Liver (tissue), 9 donors: Measurements from ENCODE around the gene IFT122. TPM values are rescaled to one million over a fixed set of nuclear protein-coding genes. Genes with fewer than 3 reads are reported as not detected.

ENCODE experiments used
- DNase-seq: peaks from one replicate; pipeline ENCODE4 v3.0.0-alpha.2; 2017; ENCODE audit warnings: low spot score
- H3K27ac ChIP-seq, 2 donors: one replicate each; pipeline ENCODE4 v1.7.0; 2013; ENCODE audit warnings: inconsistent platforms in 2 of 2, low read length in 2 of 2, control low read depth in 1 of 2, low read depth in 1 of 2, mild to moderate bottlenecking in 1 of 2
- H3K27me3 ChIP-seq, 4 donors: one replicate each; pipeline versions ENCODE4 v1.6.1 to v1.7.0; 2013; ENCODE audit warnings: low read length in 3 of 4, inconsistent platforms in 1 of 4, mild to moderate bottlenecking in 1 of 4, moderate library complexity in 1 of 4; ENCODE audit not compliant: control insufficient read depth in 4 of 4, insufficient read depth in 4 of 4
- H3K36me3 ChIP-seq, 4 donors: one replicate each; pipeline versions ENCODE4 v1.6.1 to v1.7.0; 2013; ENCODE audit warnings: low read length in 3 of 4, mild to moderate bottlenecking in 3 of 4, low read depth in 1 of 4, moderate library complexity in 1 of 4; ENCODE audit not compliant: control insufficient read depth in 4 of 4, insufficient read depth in 3 of 4
- H3K4me1 ChIP-seq, 4 donors: one replicate each; pipeline versions ENCODE4 v1.6.1 to v1.7.0; 2013; ENCODE audit warnings: low read length in 3 of 4, mild to moderate bottlenecking in 3 of 4, moderate library complexity in 1 of 4; ENCODE audit not compliant: control insufficient read depth in 4 of 4, insufficient read depth in 4 of 4
- H3K4me3 ChIP-seq, 3 donors: one replicate each; pipeline versions ENCODE4 v1.6.1 to v1.7.0; 2013; ENCODE audit warnings: low read length in 3 of 3, control low read depth in 1 of 3, low read depth in 1 of 3, mild to moderate bottlenecking in 1 of 3
- H3K9ac ChIP-seq, 2 donors: one replicate each; pipeline ENCODE4 v1.7.0; 2013; ENCODE audit warnings: low read length in 2 of 2, mild to moderate bottlenecking in 2 of 2, moderate library complexity in 2 of 2, control low read depth in 1 of 2, low read depth in 1 of 2
- H3K9me3 ChIP-seq, 4 donors: one replicate each; pipeline versions ENCODE4 v1.6.1 to v1.7.0; 2013; ENCODE audit warnings: low read length in 3 of 4; ENCODE audit not compliant: control insufficient read depth in 4 of 4
- EGR1 ChIP-seq, 2 donors: IDR thresholded peaks; 2 replicates each; pipeline ENCODE4 v1.6.1; 2016 to 2018; ENCODE audit warnings: antibody characterized with exemption in 2 of 2, low read depth in 2 of 2
- FOXA1 ChIP-seq: IDR thresholded peaks from 2 replicates; pipeline ENCODE4 v1.6.1; 2016; ENCODE audit warnings: antibody characterized with exemption
- FOXA2 ChIP-seq: IDR thresholded peaks from 2 replicates; pipeline ENCODE4 v1.6.1; 2016; ENCODE audit warnings: antibody characterized with exemption
- GABPA ChIP-seq, 2 donors: IDR thresholded peaks in 1 of 2; conservative IDR thresholded peaks in 1 of 2; 2 replicates each; pipeline ENCODE4 v1.6.1; 2016; ENCODE audit warnings: antibody characterized with exemption in 2 of 2, mild to moderate bottlenecking in 1 of 2, moderate library complexity in 1 of 2
- HNF4A ChIP-seq, 2 donors: conservative IDR thresholded peaks; 2 replicates each; pipeline ENCODE4 v1.6.1; 2016; ENCODE audit warnings: antibody characterized with exemption in 2 of 2, mild to moderate bottlenecking in 2 of 2
- HNF4G ChIP-seq: IDR thresholded peaks from 2 replicates; pipeline ENCODE4 v1.6.1; 2016; ENCODE audit warnings: antibody characterized with exemption
- JUND ChIP-seq, 2 donors: IDR thresholded peaks; 2 replicates each; pipeline ENCODE4 v1.6.1; 2016; ENCODE audit warnings: antibody characterized with exemption in 2 of 2
- NR2F2 ChIP-seq: IDR thresholded peaks from 2 replicates; pipeline ENCODE4 v1.6.1; 2016; ENCODE audit warnings: antibody characterized with exemption
- RAD21 ChIP-seq, 2 donors: IDR thresholded peaks; 2 replicates each; pipeline ENCODE4 v1.6.1; 2016; ENCODE audit warnings: antibody characterized with exemption in 2 of 2, mild to moderate bottlenecking in 2 of 2
- RXRA ChIP-seq, 2 donors: IDR thresholded peaks; 2 replicates each; pipeline ENCODE4 v1.6.1; 2017 to 2018; ENCODE audit warnings: antibody characterized with exemption in 2 of 2, mild to moderate bottlenecking in 1 of 2
- SP1 ChIP-seq: IDR thresholded peaks from 2 replicates; pipeline ENCODE4 v1.6.1; 2018; ENCODE audit warnings: antibody characterized with exemption, mild to moderate bottlenecking
- TAF1 ChIP-seq: conservative IDR thresholded peaks from 2 replicates; pipeline ENCODE4 v1.6.1; 2016; ENCODE audit warnings: antibody characterized with exemption, mild to moderate bottlenecking
- YY1 ChIP-seq: IDR thresholded peaks from 2 replicates; pipeline ENCODE4 v1.6.1; 2016; ENCODE audit warnings: antibody characterized with exemption, mild to moderate bottlenecking
- WGBS: extraction: QIAGEN DNeasy Blood & Tissue Kit; methylation state at CpG from one replicate; pipeline ENCODE4 v1.1.7; 2013; 5-methylcytosine and 5-hydroxymethylcytosine counted together
- polyA plus RNA-seq, 2 donors: library from polyadenylated mRNA; stranded (reverse) in 1 of 2; unstranded in 1 of 2; fragments of 200-250 nt in 1 of 2; fragments of >200 nt in 1 of 2; fragmentation: Nextera tagmentation in 1 of 2; extraction: Ambion mirVana in 1 of 2; gene quantifications; one replicate each; pipeline versions ENCODE4 v1.2.1 to v1.2.3, GENCODE V29; 2013 to 2015
- total RNA-seq, 2 donors: library from RNA; depleted of rRNA; stranded (reverse); fragments of >200 nt; gene quantifications; one replicate each; pipeline ENCODE4 v1.2.3, GENCODE V29; 2014
- TF ChIP-seq, protein P1 (sequence below): IDR thresholded peaks from 2 replicates; pipeline ENCODE4 v1.6.1; 2016; ENCODE audit warnings: antibody characterized with exemption
- TF ChIP-seq, protein P2 (sequence below): IDR thresholded peaks from 2 replicates; pipeline ENCODE4 v1.6.1; 2016; ENCODE audit warnings: antibody characterized with exemption
- TF ChIP-seq, protein P3 (sequence below): IDR thresholded peaks from 2 replicates; pipeline ENCODE4 v1.6.1; 2016; ENCODE audit warnings: antibody characterized with exemption
- TF ChIP-seq, protein P4 (sequence below): fragments of 150-350 bp; IDR thresholded peaks from 2 replicates; pipeline ENCODE4 v1.5.1; 2017; ENCODE audit warnings: improper control_type of control experiment, low read depth, low read length; ENCODE audit not compliant: missing input control
- TF ChIP-seq, protein P5 (sequence below): IDR thresholded peaks from 2 replicates; pipeline ENCODE4 v1.6.1; 2016; ENCODE audit warnings: antibody characterized with exemption, mild to moderate bottlenecking
- donor health status: healthy.
- donor health status: healthy.
- donor health status: healthy.
- donor health status: healthy.
- donor health status: healthy.

IFT122 gene
- total and polyA plus RNA-seq, 4 donors: 3.3 to 25.8 (median 10.6) TPM

DNA sequence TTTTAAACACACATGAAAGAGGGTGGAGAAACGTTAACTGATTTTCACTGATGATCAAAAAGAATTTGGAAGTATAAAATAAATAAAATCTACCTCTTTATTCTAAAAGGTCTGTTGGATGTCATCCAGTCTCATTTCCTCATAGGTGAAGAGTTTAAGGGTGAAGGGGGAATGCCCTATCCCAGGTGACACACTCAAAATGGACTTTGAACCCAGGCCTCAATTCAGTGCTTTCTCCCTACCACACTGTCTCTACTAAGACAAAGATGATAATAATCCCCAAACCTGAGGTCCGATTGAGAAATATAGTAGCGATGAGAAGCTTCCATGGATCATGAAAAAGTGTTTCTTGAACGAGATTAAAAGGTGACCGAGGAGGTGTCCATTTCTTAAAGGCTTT, 6.5 kb upstream of the IFT122 start:
- H3K9ac ChIP-seq: peak overlapping the region; percentile 17 to 73
- no peak overlapping the region for H3K4me3 ChIP-seq
- peak overlapping the region; percentile 52 to 64 for H3K27ac ChIP-seq
- WGBS: 42% methylated on average over 5 of the region's 5 CpGs
- H3K4me1 ChIP-seq: peaks cover 2 to 52% (median 36%) of the 10 kb centered on the region in 4 donors
- DNase-seq: no peak
- peaks cover 5 to 31% (median 25%) of the 10 kb centered on the region in 4 donors for H3K36me3 ChIP-seq
- peak; percentile 53 for TF ChIP-seq FOXA1
- TF ChIP-seq NR2F2: peak; percentile 92
- no peak for TF ChIP-seq GABPA (IDR thresholded peaks at IDR 0.05 in 1 of 2, conservative IDR thresholded peaks at IDR 0.05 in 1 of 2)
- TF ChIP-seq, protein P1, sequence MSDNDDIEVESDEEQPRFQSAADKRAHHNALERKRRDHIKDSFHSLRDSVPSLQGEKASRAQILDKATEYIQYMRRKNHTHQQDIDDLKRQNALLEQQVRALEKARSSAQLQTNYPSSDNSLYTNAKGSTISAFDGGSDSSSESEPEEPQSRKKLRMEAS: peak; percentile 67
- TF ChIP-seq RXRA (IDR thresholded peaks at IDR 0.05): peak; percentile 100
- TF ChIP-seq FOXA2: peak; percentile 48
- TF ChIP-seq HNF4A (conservative IDR thresholded peaks at IDR 0.05): peak; percentile 99
- peak; percentile 82 to 91 for TF ChIP-seq JUND (IDR thresholded peaks at IDR 0.05)
- TF ChIP-seq, protein P2, sequence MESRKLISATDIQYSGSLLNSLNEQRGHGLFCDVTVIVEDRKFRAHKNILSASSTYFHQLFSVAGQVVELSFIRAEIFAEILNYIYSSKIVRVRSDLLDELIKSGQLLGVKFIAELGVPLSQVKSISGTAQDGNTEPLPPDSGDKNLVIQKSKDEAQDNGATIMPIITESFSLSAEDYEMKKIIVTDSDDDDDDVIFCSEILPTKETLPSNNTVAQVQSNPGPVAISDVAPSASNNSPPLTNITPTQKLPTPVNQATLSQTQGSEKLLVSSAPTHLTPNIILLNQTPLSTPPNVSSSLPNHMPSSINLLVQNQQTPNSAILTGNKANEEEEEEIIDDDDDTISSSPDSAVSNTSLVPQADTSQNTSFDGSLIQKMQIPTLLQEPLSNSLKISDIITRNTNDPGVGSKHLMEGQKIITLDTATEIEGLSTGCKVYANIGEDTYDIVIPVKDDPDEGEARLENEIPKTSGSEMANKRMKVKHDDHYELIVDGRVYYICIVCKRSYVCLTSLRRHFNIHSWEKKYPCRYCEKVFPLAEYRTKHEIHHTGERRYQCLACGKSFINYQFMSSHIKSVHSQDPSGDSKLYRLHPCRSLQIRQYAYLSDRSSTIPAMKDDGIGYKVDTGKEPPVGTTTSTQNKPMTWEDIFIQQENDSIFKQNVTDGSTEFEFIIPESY: peak; percentile 50
- peak; percentile 97 for TF ChIP-seq SP1
- TF ChIP-seq RAD21 (IDR thresholded peaks at IDR 0.05): peak in 1 of 2 donors; percentile 48
- TF ChIP-seq EGR1 (IDR thresholded peaks at IDR 0.05; ENCODE audit: low read depth in 2 of 2): peak; percentile 30 to 44
- TF ChIP-seq, protein P3, sequence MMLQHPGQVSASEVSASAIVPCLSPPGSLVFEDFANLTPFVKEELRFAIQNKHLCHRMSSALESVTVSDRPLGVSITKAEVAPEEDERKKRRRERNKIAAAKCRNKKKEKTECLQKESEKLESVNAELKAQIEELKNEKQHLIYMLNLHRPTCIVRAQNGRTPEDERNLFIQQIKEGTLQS: peak; percentile 82
- TF ChIP-seq, protein P4, sequence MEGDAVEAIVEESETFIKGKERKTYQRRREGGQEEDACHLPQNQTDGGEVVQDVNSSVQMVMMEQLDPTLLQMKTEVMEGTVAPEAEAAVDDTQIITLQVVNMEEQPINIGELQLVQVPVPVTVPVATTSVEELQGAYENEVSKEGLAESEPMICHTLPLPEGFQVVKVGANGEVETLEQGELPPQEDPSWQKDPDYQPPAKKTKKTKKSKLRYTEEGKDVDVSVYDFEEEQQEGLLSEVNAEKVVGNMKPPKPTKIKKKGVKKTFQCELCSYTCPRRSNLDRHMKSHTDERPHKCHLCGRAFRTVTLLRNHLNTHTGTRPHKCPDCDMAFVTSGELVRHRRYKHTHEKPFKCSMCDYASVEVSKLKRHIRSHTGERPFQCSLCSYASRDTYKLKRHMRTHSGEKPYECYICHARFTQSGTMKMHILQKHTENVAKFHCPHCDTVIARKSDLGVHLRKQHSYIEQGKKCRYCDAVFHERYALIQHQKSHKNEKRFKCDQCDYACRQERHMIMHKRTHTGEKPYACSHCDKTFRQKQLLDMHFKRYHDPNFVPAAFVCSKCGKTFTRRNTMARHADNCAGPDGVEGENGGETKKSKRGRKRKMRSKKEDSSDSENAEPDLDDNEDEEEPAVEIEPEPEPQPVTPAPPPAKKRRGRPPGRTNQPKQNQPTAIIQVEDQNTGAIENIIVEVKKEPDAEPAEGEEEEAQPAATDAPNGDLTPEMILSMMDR: no peak
- TF ChIP-seq HNF4G: peak; percentile 91
- TF ChIP-seq YY1: peak; percentile 47
- TF ChIP-seq, protein P5, sequence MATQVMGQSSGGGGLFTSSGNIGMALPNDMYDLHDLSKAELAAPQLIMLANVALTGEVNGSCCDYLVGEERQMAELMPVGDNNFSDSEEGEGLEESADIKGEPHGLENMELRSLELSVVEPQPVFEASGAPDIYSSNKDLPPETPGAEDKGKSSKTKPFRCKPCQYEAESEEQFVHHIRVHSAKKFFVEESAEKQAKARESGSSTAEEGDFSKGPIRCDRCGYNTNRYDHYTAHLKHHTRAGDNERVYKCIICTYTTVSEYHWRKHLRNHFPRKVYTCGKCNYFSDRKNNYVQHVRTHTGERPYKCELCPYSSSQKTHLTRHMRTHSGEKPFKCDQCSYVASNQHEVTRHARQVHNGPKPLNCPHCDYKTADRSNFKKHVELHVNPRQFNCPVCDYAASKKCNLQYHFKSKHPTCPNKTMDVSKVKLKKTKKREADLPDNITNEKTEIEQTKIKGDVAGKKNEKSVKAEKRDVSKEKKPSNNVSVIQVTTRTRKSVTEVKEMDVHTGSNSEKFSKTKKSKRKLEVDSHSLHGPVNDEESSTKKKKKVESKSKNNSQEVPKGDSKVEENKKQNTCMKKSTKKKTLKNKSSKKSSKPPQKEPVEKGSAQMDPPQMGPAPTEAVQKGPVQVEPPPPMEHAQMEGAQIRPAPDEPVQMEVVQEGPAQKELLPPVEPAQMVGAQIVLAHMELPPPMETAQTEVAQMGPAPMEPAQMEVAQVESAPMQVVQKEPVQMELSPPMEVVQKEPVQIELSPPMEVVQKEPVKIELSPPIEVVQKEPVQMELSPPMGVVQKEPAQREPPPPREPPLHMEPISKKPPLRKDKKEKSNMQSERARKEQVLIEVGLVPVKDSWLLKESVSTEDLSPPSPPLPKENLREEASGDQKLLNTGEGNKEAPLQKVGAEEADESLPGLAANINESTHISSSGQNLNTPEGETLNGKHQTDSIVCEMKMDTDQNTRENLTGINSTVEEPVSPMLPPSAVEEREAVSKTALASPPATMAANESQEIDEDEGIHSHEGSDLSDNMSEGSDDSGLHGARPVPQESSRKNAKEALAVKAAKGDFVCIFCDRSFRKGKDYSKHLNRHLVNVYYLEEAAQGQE: peak; percentile 83
- TF ChIP-seq TAF1: no peak
- H3K9me3 ChIP-seq: no peaks in the 10 kb centered on the region
- H3K27me3 ChIP-seq: no peaks in the 10 kb centered on the region
